ENCODE results near the gene IER3IP1.

GRCh38 chr18:47174545-47175116 lies 1.5 kb downstream of the IER3IP1 start:
- TF ChIP-seq CTCF (IDR thresholded peaks at IDR 0.05; ENCODE audit: borderline replicate concordance, extremely low read depth, low read length, poor library complexity, severe bottlenecking) (no peak), EZH2 (IDR thresholded peaks at IDR 0.05; ENCODE audit: borderline replicate concordance, low read depth, low read length, severe bottlenecking) (no peak)
